GM23338 (cell line): Measurements from ENCODE around the gene CRACR2B. TPM values are rescaled to one million over a fixed set of nuclear protein-coding genes. Genes with fewer than 3 reads are reported as not detected.

ENCODE experiments used
- ATAC-seq: fragments of 200-7000 bp; cut with Tn5 transposase; 3 replicates; pipeline ENCODE4 v1.9.1; 2020
- DNase-seq: peaks from one replicate; pipeline ENCODE4 v3.0.0-alpha.2; 2015; ENCODE audit warnings: low spot score
- H2AFZ ChIP-seq: fragments of 200-600 bp; sonication (generic); 2 replicates; pipeline ENCODE4 v1.8.0; 2016; ENCODE audit warnings: antibody characterized with exemption, mild to moderate bottlenecking, moderate library complexity
- H3F3A ChIP-seq: fragments of 200-600 bp; sonication (generic); replicated peaks from 2 replicates; pipeline ENCODE4 v1.8.0; 2017; ENCODE audit warnings: antibody characterized with exemption, mixed run types, low read depth
- H3K27ac ChIP-seq: fragments of 200-600 bp; sonication (generic); 2 replicates; pipeline ENCODE4 v1.6.1; 2016; ENCODE audit warnings: low read depth
- H3K27me3 ChIP-seq: fragments of 200-600 bp; sonication (generic); 2 replicates; pipeline ENCODE4 v1.8.0; 2016; ENCODE audit warnings: mild to moderate bottlenecking, mixed run types, moderate library complexity; ENCODE audit not compliant: insufficient read depth
- H3K36me3 ChIP-seq: fragments of 200-600 bp; sonication (generic); 2 replicates; pipeline ENCODE4 v1.8.0; 2016; ENCODE audit warnings: mild to moderate bottlenecking; ENCODE audit not compliant: insufficient read depth
- H3K4me1 ChIP-seq: fragments of 200-600 bp; sonication (generic); 2 replicates; pipeline ENCODE4 v1.8.0; 2016; ENCODE audit warnings: mild to moderate bottlenecking, moderate library complexity; ENCODE audit not compliant: insufficient read depth
- H3K4me2 ChIP-seq: fragments of 200-600 bp; sonication (generic); 2 replicates; pipeline ENCODE4 v1.7.1; 2017; ENCODE audit warnings: mixed run types
- H3K4me3 ChIP-seq: fragments of 200-600 bp; sonication (generic); 2 replicates; pipeline ENCODE4 v1.6.1; 2016; ENCODE audit warnings: mixed run types
- H3K79me2 ChIP-seq: fragments of 200-600 bp; sonication (generic); replicated peaks from 2 replicates; pipeline ENCODE4 v1.8.0; 2017; ENCODE audit warnings: mild to moderate bottlenecking; ENCODE audit not compliant: insufficient read depth
- H3K9me2 ChIP-seq: fragments of 200-600 bp; sonication (generic); 2 replicates; pipeline ENCODE4 v1.8.0; 2017; ENCODE audit not compliant: insufficient read depth
- H4K20me1 ChIP-seq: fragments of 200-600 bp; sonication (generic); replicated peaks from 2 replicates; pipeline ENCODE4 v1.8.0; 2017; ENCODE audit warnings: mild to moderate bottlenecking; ENCODE audit not compliant: insufficient read depth
- H3K27ac Mint-ChIP-seq: 2 replicates; pipeline ENCODE4 v1.8.0; 2020; ENCODE audit warnings: inconsistent platforms, mild to moderate bottlenecking, moderate library complexity, mixed read lengths
- H3K27me3 Mint-ChIP-seq: 3 replicates; pipeline ENCODE4 v1.8.0; 2022; ENCODE audit warnings: low read depth, mild to moderate bottlenecking, moderate library complexity, mixed read lengths, inconsistent platforms; ENCODE audit not compliant: insufficient read depth, poor library complexity
- H3K36me3 Mint-ChIP-seq: 3 replicates; pipeline ENCODE4 v1.8.0; 2021; ENCODE audit warnings: low read depth, mild to moderate bottlenecking, inconsistent platforms, moderate library complexity, mixed read lengths
- H3K4me1 Mint-ChIP-seq: 3 replicates; pipeline ENCODE4 v1.8.0; 2020; ENCODE audit warnings: mild to moderate bottlenecking, inconsistent platforms, mixed read lengths
- H3K4me3 Mint-ChIP-seq: 3 replicates; pipeline ENCODE4 v1.8.0; 2021; ENCODE audit warnings: moderate library complexity, mild to moderate bottlenecking, inconsistent platforms, mixed read lengths
- H3K9me3 Mint-ChIP-seq: 3 replicates; pipeline ENCODE4 v1.8.0; 2020; ENCODE audit warnings: moderate library complexity, mild to moderate bottlenecking, inconsistent platforms, mixed read lengths
- CREB1 ChIP-seq: fragments of 250-450 bp; sonication (Bioruptor Pico); IDR thresholded peaks from 2 replicates; pipeline ENCODE4 v1.5.0; 2020; ENCODE audit warnings: low read depth, mild to moderate bottlenecking, moderate library complexity
- CTCF ChIP-seq, 2 experiments: fragments of 200-600 bp in 1 of 2; sonication (generic) in 1 of 2; conservative IDR thresholded peaks; 2 replicates each; pipeline versions ENCODE4 v1.5.1 to v1.6.1; 2016 to 2017; ENCODE audit warnings: antibody characterized with exemption in 2 of 2, low read depth in 2 of 2, mild to moderate bottlenecking in 2 of 2, moderate library complexity in 1 of 2
- ETS1 ChIP-seq: IDR thresholded peaks from 2 replicates; pipeline ENCODE4 v1.6.1; 2016; ENCODE audit warnings: antibody characterized with exemption
- EZH2 ChIP-seq: fragments of 200-600 bp; sonication (generic); IDR thresholded peaks from one replicate; pipeline ENCODE4 v1.8.0; 2017; ENCODE audit warnings: antibody characterized with exemption, mild to moderate bottlenecking, low read depth; ENCODE audit not compliant: unreplicated experiment
- EZH2phosphoT487 ChIP-seq: fragments of 200-600 bp; sonication (generic); IDR thresholded peaks from one replicate; pipeline ENCODE4 v1.8.1; 2018; ENCODE audit warnings: antibody characterized with exemption; ENCODE audit not compliant: unreplicated experiment
- JUNB ChIP-seq: IDR thresholded peaks from one replicate; pipeline ENCODE4 v1.6.1; 2016; ENCODE audit warnings: antibody characterized with exemption; ENCODE audit not compliant: unreplicated experiment
- NANOG ChIP-seq: IDR thresholded peaks from 2 replicates; pipeline ENCODE4 v1.6.1; 2016; ENCODE audit warnings: antibody characterized with exemption, borderline replicate concordance
- POLR2AphosphoS5 ChIP-seq: IDR thresholded peaks from 2 replicates; pipeline ENCODE4 v1.6.1; 2016; ENCODE audit warnings: antibody characterized with exemption, low read depth
- REST ChIP-seq: IDR thresholded peaks from one replicate; pipeline ENCODE4 v1.6.1; 2018; ENCODE audit warnings: antibody characterized with exemption; ENCODE audit not compliant: unreplicated experiment
- STAT1 ChIP-seq: IDR thresholded peaks from one replicate; pipeline ENCODE4 v1.6.1; 2016; ENCODE audit warnings: antibody characterized with exemption; ENCODE audit not compliant: unreplicated experiment
- ZNF114 ChIP-seq: fragments of 250-450 bp; sonication (Bioruptor Pico); IDR thresholded peaks from 2 replicates; pipeline ENCODE4 v1.5.0; 2020; ENCODE audit warnings: mild to moderate bottlenecking, moderate library complexity
- ZNF331 ChIP-seq: fragments of 250-450 bp; sonication (Bioruptor Pico); IDR thresholded peaks from 2 replicates; pipeline ENCODE4 v1.5.0; 2020; ENCODE audit warnings: low read depth, mild to moderate bottlenecking, moderate library complexity
- ZNF462 ChIP-seq: fragments of 250-450 bp; sonication (Bioruptor Pico); IDR thresholded peaks from 2 replicates; pipeline ENCODE4 v1.5.0; 2020; ENCODE audit warnings: mild to moderate bottlenecking, moderate library complexity
- polyA plus RNA-seq: library from polyadenylated mRNA; unstranded; fragments of >200 nt; fragmentation: Nextera tagmentation; extraction: Ambion mirVana; gene quantifications from 2 replicates; pipeline ENCODE4 v1.2.1, GENCODE V29; 2016
- total RNA-seq: library from RNA; depleted of rRNA; stranded (reverse); fragments of >200 nt; shearing (Covaris generic); gene quantifications from 2 replicates; pipeline ENCODE4 v1.2.3, GENCODE V29; 2014

The CRACR2B gene
- total and polyA plus RNA-seq, 2 experiments from 2014 or later, result 55.9 to 64.1 TPM

GRCh38 chr11:846496-847098 lies 18.9 kb downstream of the CRACR2B start:
- Mint-ChIP-seq H3K27ac (no peak overlapping the region), H3K27me3 (peaks cover 18% of the 10 kb centered on the region), H3K36me3 (no peaks in the 10 kb centered on the region), H3K4me3 (peak overlapping the region; percentile 22; the same call in 1 of the 3 replicates), H3K4me1 (peaks cover 20% of the 10 kb centered on the region), H3K9me3 (no peaks in the 10 kb centered on the region)
- no peak for DNase-seq
- peaks cover 31% of the 10 kb centered on the region for H3K4me1 ChIP-seq
- H3K27me3 ChIP-seq, result no peaks in the 10 kb centered on the region
- TF ChIP-seq ZNF331 (CRISPR knock-in tag) (no peak), CREB1 (CRISPR knock-in tag) (no peak), JUNB (no peak), ZNF462 (CRISPR knock-in tag) (no peak), CTCF (conservative IDR thresholded peaks at IDR 0.05; ENCODE audit: low read depth in 2 of 2) (no peak), NANOG (no peak), STAT1 (no peak), REST (no peak), POLR2AphosphoS5 (no peak), ZNF114 (no peak), ETS1 (no peak), EZH2 (no peak), EZH2phosphoT487 (no peak)
- H3K79me2 ChIP-seq, result peaks cover 7% of the 10 kb centered on the region
- no peaks in the 10 kb centered on the region for H3K36me3 ChIP-seq
- 0 out of 2 replicates have a peak, but pooled peaks cover 5% of the 10 kb centered on the region for H3F3A ChIP-seq
- peaks cover 14% of the 10 kb centered on the region; the same call in 1 of the 2 replicates for H4K20me1 ChIP-seq
- H3K9me2 ChIP-seq, result no peaks in the 10 kb centered on the region
- no peak for ATAC-seq
- H2AFZ ChIP-seq, result no peak overlapping the region
- no peak overlapping the region for H3K27ac ChIP-seq
- H3K4me3 ChIP-seq, result no peak overlapping the region
- no peak overlapping the region for H3K4me2 ChIP-seq
